GM19239 (cell line): ENCODE data around the gene PI4KB.
"Not testable (repeated sequence)": the region's sequence is repeated elsewhere in the genome, so short reads cannot be mapped to it uniquely, and the experiment has no call there.

ENCODE experiments used
- DNase-seq: peaks from one replicate; pipeline ENCODE4 v3.0.0; 2011; ENCODE audit warnings: low spot score; ENCODE audit not compliant: insufficient read length
- FAIRE-seq: peaks from 2 replicates; lab custom pipeline; 2011; peaks lifted over from hg19 to GRCh38; lab: Jason Lieb, UNC

The PI4KB gene

DNA sequence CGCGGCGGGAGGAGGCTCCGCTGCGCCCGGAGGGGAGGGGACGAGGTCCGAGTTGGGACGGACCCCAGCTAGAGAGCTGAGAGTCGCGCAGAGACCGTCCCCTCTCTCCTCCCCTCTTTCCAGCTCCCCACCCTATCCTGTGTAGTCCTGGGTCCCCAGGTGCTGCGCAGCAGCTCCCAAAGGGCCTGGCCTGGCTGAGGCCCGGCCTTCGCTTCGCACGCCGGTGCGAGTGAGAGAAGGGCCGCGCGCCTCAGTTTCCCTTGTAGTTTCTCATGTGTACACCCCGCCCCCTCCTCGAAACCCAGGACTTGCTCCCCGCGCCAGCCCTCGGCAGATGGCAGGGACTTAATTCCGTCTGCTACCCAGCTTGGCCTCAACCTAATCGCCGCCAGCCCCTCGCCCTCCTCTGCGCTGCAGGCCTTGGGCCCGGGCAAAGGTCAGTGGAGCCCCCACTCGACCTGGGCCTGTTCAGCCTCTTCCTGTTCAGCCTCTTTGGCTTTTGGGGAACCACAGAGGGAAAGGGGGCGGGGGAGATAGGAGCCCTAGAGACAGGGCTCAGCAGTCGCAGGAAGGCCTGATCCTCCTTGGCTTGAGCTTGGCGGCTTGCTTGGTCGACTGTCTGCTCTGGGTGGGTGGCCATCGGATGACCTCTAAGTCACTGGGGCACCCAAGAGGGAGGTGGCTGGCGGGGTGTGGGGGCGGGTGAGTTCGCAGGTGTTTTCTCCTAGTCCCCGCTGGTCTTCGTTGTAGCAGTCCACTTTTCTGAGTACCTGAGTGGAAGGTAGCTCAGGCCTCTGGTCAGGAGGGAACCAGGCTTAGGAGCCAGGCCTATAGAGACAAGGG lies 44.1 kb downstream of the PI4KB start:
- peak; percentile 75 for FAIRE-seq
- no peak for DNase-seq

DNA sequence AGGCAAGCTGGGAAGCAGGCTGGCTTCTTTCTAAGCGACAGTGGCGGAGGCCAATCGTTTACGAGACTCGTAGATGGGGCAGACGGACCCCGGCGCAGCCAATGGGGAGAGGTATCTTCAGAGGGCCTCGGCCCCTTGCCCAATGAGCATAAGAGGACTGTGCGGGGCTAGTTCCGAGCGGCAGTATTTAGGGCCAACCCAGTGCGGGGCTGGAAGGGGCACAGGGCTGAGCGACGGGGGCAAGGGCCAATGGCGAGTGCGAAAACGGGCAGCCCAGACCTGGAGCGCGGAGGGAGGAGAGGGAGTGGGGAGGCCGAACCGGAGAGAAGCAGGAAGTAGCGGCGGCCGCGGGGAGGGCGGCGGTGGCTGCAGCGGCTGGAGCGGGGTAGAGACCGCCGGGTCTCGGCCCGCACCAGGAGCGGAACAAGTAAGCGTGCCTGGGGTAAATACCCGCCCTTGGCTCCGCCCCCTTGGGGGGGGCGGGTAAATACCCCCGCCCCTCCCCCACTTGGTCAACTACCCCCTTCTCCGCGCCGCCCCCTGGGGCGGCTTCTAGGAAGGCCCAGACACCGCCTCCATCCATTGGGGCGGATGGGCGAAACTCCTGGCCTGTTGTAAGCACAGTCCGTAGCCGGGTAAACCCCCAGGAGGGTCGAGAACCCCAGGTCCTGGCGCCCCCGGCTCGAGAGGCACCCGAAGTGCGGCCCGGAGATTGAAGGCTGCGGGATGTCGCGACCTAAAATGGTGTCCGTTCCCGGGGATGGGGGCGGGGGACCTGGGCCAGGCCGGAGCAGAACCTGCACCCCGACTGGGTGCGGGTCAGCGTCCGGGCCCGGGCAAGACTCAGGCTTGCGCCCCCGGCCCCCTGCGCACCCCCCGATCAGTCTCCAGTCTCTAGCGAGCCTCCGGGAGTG lies 45.0 kb downstream of the PI4KB start, which contains the start of gene ZNF687:
TSS of gene ZNF687 (plus strand) at position 331 of the 914 bp plus-strand sequence. CDS start 3,993 bp downstream, outside the sequence.
- peak; percentile 95 for DNase-seq
- peak; percentile 100 for FAIRE-seq

DNA sequence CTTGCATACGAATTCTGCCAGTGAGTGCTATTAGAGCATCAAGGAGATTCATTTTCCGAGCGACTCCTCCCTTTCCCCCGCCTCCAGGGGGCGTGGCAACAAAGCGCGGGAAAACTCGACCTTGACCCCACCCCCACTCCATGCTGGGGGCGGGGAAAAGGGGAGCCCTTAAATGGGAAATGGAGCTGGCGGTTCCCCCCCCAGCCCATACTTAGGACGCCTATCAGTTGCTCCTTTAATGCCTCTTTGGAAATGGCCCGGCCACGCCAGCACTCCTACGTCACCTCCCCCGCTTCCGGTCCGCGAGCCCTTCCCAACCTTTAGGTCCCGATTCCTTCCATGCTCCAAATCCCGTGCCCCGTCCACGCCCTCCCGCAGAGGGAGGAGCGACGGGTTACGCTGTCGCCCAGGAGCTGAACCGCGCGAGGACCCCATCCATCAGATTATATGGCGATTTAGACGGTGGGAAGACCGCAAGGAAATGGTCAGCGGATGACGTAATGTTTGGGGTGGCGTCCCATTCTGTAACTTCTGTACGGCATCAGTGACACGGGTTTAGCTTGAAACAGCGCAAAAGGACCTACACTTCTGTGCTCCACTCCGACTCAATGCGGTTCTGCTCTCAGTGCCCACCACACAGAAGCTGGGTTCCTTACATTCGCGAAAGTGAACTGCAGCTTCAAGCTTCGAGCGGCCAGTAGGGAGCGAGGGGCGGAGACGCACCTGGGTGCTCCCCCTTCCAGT lies 45.8 kb downstream of the PI4KB start:
- FAIRE-seq (no peak), DNase-seq (peak; percentile 70)

DNA sequence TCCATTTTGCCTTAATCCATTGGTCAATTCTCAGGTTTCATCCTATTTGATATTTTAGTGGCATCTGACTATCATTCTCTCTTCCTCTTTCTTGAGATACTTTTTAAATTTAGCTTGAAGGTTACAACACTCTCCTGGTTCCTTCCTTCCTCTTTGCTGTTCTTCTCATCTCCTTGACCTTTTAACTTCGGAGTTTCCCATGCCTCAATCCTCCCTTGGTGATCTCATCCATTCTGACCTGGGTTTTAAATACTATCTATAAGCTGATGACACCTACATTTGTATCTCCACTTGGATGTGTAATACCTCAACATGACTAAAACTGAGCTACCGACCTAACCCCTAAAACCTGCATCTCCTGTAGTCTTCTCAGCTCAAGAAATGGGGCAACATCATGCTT lies 50.0 kb downstream of the PI4KB start:
- DNase-seq: no peak
- FAIRE-seq: no peak

DNA sequence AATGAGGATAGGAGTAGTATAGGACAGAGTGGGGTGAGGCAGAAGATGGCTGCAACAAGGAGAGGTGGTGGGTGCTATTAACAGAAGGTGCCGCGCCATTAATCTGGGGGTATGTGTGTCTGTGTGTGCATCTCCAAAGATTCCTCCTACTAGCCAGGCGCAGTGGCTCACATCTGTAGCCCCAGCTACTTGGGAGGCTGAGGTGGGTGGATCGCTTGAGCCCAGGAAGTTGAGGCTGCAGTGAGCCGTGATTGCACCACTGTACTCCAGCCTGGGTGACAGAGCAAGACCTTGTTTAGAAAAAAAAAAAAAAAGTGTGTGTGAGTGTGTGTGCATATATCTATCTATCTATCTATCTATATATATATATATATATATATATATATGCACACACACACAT lies 51.9 kb downstream of the PI4KB start:
- DNase-seq, FAIRE-seq: not testable (repeated sequence)

DNA sequence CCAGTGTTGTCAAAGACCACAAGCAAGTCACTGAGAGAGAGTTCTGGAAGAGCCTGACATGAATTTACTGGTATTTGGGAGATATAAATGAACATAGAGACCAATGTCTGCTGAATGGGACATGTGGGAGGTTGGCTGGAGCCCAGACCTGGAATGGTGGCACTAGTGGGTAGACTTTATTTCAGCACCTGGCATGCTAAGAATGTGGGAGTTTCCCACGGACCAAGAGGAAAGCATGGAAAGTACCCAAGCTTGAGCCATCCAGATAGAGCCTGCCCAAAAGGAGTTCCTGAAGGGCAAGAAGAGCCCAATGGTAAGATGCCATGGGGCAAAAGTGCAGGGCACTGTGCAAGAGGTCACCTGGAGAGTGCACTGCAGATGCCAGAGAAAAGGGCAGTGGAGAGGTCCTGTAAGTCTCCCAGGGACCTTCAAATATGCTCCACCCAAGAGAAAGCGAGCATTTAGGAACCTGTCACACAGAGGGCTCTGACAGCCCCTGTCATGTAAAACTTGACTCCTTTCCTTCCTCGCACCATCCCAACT lies 53.2 kb downstream of the PI4KB start:
- no peak for FAIRE-seq
- DNase-seq: no peak

DNA sequence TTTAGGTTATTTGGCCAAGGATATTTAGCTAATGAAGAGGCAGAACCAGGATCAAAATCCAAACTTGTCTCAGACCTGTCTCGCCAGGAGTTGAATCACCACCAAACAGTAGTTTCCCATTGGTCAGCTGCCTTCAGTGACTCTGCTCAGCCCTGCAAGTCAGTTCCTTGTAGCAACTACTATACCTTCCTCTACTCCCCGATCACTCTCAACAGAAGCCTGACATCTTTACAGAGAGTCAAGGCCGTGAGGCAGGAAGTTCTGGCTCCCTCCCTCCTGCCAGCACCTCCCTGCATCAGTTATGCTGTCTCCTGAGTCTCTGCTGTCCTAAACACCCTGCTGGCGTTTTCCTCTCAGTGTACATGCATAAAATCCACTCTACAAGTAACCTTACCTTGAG lies 59.5 kb downstream of the PI4KB start:
- FAIRE-seq (no peak), DNase-seq (no peak)

DNA sequence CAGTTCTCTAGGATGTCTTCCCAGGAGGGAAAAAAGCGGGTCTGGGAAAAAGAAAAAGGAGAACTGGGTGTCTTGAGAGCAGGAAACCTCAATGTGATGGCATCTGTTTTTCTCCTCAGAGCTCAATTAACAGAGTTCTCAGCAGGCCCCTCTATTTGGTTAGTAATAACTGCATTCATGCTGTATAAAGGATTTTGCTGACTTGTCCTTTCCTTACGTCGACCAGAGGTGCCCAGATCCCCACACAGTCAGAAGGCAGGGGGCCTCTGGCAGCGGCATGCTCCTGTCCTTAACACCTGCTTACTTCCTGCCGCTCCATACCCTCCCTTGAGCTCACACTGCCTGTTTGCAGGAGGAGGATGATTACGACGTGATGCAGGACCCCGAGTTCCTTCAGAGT lies 60.4 kb downstream of the PI4KB start:
- FAIRE-seq: no peak
- no peak for DNase-seq

DNA sequence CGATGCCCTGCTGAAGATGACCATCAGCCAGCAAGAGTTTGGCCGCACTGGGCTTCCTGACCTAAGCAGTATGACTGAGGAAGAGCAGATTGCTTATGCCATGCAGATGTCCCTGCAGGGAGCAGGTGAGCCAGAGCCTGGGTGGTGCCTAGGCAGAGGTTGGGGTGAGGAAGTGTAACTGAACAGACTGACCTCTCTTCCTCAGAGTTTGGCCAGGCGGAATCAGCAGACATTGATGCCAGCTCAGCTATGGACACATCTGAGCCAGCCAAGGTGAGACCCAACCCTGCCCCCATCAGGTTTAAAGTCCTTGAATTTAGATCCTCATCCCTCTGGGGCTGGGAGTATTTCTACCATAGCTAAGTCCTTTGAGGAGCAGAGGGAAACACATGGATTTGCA lies 60.9 kb downstream of the PI4KB start:
- no peak for DNase-seq
- no peak for FAIRE-seq

DNA sequence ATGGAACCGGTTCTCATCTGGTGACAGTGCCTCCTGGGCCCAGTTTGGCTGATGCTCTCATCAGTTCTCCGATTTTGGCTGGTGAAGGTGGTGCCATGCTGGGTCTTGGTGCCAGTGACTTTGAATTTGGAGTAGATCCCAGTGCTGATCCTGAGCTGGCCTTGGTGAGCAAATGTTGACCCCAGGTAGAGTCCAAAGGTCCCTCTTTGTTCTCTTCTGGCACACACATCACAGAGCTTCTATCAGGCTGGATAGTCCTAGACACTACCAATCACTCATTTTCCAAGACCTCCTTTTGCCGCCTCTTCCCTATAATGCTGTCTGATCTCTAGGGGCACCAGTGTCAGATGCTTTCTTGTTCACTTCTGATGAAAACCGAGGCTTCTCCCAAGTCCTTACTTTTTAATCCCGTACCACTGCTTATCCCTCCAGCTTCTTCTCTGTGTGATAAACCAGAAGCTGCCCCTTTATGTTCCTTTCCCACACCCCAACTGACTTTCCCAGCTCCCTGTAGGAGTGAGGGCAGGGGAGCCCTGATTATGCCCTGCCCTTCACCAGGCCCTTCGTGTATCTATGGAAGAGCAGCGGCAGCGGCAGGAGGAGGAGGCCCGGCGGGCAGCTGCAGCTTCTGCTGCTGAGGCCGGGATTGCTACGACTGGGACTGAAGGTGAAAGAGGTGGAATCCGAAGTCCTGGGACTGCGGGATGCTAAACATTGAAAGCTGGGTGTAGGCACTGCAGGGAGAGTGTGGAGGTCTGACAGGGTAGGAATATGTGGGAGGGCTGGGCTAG lies 61.6 kb downstream of the PI4KB start:
- DNase-seq (no peak), FAIRE-seq (no peak)

DNA sequence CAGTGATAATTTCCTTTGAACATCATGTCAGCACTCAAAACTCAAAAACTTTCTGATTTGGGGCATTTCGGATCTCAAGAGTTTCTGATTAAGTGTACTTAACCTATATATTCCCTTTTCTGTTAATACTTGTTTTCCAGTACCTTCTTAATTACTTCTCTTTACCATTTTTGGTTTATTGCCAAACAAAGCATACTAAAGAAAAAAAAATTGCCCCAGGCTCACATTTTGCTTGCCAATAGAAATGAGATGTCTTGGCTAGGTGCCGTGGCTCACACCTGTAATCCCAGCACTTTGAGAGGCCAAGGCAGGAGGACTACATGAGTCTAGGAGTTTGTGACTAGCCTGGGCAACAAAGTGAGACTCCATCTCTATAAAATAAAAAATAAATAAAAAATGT lies 67.9 kb downstream of the PI4KB start:
- FAIRE-seq (no peak), DNase-seq (no peak)

DNA sequence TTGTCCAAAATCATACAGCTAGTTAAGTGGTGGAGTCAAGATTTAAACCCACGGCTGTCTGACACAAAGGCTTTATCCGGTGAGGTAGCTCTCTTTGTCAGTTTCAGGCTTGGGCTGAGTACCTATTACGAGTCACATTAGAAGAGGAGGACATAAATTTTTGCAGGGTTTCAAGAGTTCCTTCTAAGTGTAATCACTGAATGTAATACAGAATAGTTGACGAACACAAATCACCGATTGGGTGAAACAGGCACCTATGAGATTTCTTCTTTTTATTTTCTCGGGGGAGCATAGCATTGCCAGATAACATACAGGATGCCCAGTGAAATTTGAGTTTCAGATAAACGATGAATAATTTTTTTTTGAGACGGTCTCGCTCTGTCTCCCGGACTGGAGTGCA lies 71.8 kb downstream of the PI4KB start:
- FAIRE-seq: peak; percentile 14

DNA sequence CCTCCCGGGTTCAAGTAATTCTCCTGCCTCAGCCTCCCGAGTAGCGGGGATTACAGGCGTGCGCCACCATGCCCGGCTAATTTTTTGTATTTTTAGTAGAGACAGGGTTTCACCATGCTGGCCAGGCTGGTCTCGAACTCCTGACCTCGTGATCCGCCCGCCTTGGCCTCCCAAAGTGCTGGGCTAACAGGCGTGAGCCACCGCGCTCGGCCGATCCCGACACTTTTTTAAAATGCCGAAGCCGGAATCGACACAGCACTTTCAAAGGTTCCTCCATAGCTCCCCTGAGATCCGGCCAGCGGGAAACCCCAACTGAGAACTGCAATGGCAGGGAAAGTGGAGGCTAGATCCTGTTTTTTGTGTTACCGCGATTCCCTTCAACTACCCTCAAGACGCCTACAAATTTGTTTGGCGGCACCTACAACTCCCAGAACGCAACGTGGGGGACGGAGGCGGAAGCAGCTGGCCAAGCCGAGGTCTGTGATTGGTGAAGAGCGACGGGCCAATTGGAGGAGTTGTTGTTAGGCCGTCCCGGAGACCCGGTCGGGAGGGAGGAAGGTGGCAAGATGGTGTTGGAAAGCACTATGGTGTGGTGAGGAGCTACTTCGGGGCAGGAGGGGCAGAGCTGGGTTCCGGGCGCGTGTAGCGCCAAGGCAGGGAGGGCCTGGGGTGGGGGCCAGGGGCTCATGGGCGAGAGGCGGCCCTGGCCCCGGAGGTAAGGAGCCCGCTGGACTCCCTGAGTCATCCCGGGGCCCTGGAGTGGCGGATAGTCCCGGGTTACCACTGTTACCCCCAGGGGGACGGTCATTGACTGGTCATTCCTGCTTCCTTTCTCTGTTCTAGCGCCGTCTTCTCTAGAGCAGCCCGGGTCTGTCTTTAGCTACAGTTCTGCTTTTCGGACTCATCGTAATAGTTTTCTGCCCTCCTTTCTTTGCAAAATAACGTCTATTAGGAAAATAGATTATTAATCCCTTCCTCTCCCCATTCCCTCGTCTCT lies 72.7 kb downstream of the PI4KB start, which contains the start of gene PSMD4:
TSS of gene PSMD4 (plus strand) at position 518 of the 997 bp plus-strand sequence. CDS start at position 567, 49 bp downstream.
- FAIRE-seq: peak; percentile 97
- DNase-seq: peak; percentile 97

More for the DNA sequence above, 71.8 kb downstream of the PI4KB start:
- DNase-seq: no peak

DNA sequence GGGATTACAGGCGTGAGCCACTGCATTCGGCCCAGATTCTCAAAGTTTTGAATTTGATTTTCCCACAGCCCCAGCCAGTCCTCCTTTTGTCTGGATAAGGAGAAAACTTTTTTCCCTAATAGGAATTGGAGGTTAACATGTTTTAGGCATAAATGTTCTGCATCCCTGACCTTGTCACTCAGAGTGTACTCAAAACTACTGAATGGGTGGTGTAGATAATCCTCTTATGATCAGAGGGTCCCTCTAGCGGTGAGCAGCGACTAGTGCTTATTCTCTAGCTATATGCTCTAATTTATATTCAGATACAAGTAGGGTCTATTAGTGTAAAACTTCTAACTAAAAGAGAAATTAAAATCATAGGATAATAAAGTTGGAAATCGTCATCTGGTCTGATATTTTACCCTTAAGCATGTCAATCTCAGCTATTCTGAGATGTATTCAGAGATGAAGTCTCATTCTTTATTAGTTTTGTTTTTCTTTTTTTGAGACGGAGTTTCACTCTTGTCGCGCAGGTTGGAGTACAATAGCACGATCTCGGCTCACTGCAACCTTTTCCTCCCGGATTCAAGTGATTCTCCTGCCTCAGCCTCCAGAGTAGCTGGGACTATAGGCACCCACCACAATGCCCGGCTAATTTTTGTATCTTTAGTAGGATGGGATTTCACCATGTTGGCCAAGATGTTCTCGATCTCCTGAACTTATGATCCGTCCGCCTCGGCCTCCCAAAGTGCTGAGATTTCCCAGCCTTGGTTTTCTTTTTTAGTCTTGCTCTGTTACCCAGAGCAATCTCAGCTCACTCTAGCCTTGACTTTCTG lies 75.4 kb downstream of the PI4KB start:
- FAIRE-seq: peak; percentile 37
- peak; percentile 62 for DNase-seq

DNA sequence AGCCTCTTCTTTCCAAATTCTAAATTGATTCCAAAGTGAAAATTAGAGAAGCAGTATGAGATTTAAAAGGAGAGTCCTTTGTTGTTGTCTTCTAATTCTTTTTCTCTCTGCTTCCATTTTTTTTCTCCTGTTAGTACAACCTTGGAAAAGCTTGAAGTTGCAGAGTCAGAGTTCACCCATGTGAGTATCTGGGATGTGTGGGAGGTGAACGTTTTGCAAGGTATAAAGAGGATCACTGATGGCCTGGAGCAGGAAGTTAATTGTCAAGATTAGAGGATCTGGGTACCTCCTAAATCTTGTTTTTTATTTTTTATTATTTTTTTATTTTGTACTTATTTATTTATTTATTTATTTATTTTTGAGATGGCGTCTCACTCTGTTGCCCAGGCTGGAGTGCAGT lies 80.4 kb downstream of the PI4KB start:
- no peak for FAIRE-seq
- no peak for DNase-seq

DNA sequence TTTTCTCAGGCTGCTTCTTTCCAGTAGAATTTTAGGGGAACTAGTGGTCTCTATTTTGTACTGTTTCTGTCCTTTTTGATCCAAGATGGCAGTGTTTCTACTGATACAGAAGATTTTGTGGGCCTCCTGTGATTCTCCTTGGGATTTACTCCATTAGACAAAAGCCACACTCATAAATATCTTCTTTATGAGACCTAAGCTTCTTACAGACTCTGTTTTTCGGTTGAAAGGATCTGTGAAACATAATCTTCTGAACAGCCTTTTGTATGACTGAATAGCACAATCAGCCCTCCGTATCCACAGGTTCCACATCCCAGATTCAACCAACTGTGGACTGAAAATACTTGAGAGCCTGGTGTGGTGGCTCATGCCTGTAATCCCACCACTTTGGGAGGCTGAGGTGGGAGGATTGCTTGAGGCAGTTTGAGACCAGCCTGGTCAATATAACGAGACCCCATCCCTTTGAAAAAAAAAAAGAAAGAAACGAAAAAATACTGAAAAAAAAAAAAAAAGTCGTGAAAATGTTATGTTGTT lies 83.5 kb downstream of the PI4KB start:
- FAIRE-seq (no peak), DNase-seq (no peak)

DNA sequence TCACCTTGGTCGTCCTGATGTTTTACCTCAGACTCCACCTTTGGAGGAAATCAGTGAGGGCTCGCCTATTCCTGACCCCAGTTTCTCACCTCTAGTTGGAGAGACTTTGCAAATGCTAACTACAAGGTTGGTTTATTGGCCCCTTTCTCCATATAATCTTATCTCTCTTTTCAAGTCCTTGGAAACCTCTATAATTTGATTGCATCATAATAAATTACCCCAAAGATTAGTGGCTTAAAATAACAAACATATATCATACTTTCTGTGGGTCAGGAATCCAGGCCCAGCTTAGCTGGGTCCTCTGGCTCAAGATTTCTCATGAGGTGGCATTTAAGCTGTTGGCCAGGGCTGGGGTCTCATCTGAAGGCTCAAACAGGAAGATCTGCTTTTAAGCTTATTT lies 84.8 kb downstream of the PI4KB start:
- FAIRE-seq (no peak), DNase-seq (no peak)
